ENCODE results near the gene MTA1. TPM values are rescaled to one million over a fixed set of nuclear protein-coding genes. Genes with fewer than 3 reads are reported as not detected.
A peak's percentile ranks its signal among the peaks of the same experiment; 100 is the strongest.

MTA1 gene
- total RNA-seq, 4 donors from 2014 or later, result 49.0 to 94.2 (median 67.9) TPM

DNA sequence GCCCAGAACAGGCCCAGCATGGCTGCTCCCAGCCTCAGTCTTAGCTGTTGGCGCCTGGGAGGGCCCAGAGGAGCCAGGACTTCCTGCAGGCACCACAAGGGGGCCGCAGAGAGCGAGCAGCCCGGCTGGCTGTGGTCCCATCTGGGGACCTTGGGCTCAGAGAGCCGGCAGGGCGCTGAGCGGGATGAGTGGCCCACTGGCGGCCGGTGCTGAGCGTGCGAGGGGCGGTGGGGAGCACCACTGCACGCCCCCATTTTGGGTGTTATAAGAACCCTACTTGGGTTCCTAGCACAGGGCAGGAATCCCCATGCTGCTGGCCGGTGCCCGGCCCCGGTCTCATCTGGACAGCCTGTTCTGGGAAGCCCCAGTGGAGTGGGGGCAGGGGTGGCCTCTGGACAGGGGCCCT lies 29.1 kb downstream of the MTA1 start:
- Histone ChIP-seq H3K4me1 (peaks cover 17 to 24% (median 21%) of the 10 kb centered on the region in 4 donors), H3K27me3 (no peaks in the 10 kb centered on the region), H3K9me3 (no peaks in the 10 kb centered on the region), H3K4me3 (peak overlapping the region in 2 of 4 donors; percentile 25 to 33), H3K27ac (replicated peaks in 1 of 4) (peak overlapping the region; percentile 30 to 64 (median 44)), H3K36me3 (peaks cover 12 to 56% (median 41%) of the 10 kb centered on the region in 4 donors)
- TF ChIP-seq EP300 (IDR thresholded peaks at IDR 0.05), result no peak
- peak; percentile 59 to 69 for TF ChIP-seq POLR2AphosphoS5 (IDR thresholded peaks at IDR 0.05)
- no peak for TF ChIP-seq POLR2A (IDR thresholded peaks at IDR 0.05; ENCODE audit: low read depth)
- TF ChIP-seq CTCF (IDR thresholded peaks at IDR 0.05), result peak in 2 of 3 experiments; percentile 88 to 91
- intact Hi-C loops (cut with DNase I), result loop anchor here (2.0 to 5.0 kb wide), 2 partner anchors 39 to 80 kb away; partner anchors contain the start of gene CRIP1
- DNase-seq (ENCODE audit: extremely low spot score), result no peak
- WGBS, result no CpG with 5 or more reads among the region's 16 CpGs

GRCh38 chr14:105449276-105450122 lies 29.9 kb downstream of the MTA1 start:
- Histone ChIP-seq H3K36me3 (peaks cover 16 to 64% (median 48%) of the 10 kb centered on the region in 4 donors), H3K27me3 (no peaks in the 10 kb centered on the region), H3K27ac (replicated peaks in 1 of 4) (peak overlapping the region in 2 of 4 donors; percentile 43 to 64), H3K4me1 (peaks cover 17 to 24% (median 21%) of the 10 kb centered on the region in 4 donors), H3K9me3 (no peaks in the 10 kb centered on the region), H3K4me3 (no peak overlapping the region)
- TF ChIP-seq POLR2A (IDR thresholded peaks at IDR 0.05; ENCODE audit: low read depth), result no peak
- no peak for TF ChIP-seq POLR2AphosphoS5 (IDR thresholded peaks at IDR 0.05)
- TF ChIP-seq EP300 (IDR thresholded peaks at IDR 0.05), result no peak
- no peak for TF ChIP-seq CTCF (IDR thresholded peaks at IDR 0.05)
- no peak for DNase-seq (ENCODE audit: extremely low spot score)
- intact Hi-C loops (cut with DNase I), result loop anchor here (2.0 to 5.0 kb wide), 3 partner anchors 38 to 79 kb away; partner anchors contain the start of gene CRIP1
- WGBS, result 83% methylated on average over 21 of the region's 47 CpGs

- intact Hi-C loops (cut with DNase I), result loop anchor here (5.0 kb wide), 1 partner anchor 78 kb away; no protein-coding TSS in a partner anchor
- WGBS, result 92% methylated on average over 14 of the region's 22 CpGs
- DNase-seq (ENCODE audit: extremely low spot score), result no peak
Measured at GRCh38 chr14:105450123-105450505, 30.5 kb downstream of the MTA1 start.

More at GRCh38 chr14:105450123-105450505, 30.5 kb downstream of the MTA1 start:
- H3K36me3 ChIP-seq, result peaks cover 22 to 71% (median 53%) of the 10 kb centered on the region in 4 donors
- no peaks in the 10 kb centered on the region for H3K27me3 ChIP-seq
- no peaks in the 10 kb centered on the region for H3K9me3 ChIP-seq
- peaks cover 17 to 24% (median 21%) of the 10 kb centered on the region in 4 donors for H3K4me1 ChIP-seq
- H3K4me3 ChIP-seq, result no peak overlapping the region
- no peak overlapping the region for H3K27ac ChIP-seq (replicated peaks in 1 of 4)
- no peak for TF ChIP-seq CTCF (IDR thresholded peaks at IDR 0.05)
- TF ChIP-seq POLR2AphosphoS5 (IDR thresholded peaks at IDR 0.05), result no peak
